ENCODE data around the gene KRT36.

The KRT36 gene

GRCh38 chr17:41521574-41522261 lies 32.0 kb upstream of the KRT36 start:
- DNase-seq (ENCODE audit: low read depth, low spot score) = no peak

DNA sequence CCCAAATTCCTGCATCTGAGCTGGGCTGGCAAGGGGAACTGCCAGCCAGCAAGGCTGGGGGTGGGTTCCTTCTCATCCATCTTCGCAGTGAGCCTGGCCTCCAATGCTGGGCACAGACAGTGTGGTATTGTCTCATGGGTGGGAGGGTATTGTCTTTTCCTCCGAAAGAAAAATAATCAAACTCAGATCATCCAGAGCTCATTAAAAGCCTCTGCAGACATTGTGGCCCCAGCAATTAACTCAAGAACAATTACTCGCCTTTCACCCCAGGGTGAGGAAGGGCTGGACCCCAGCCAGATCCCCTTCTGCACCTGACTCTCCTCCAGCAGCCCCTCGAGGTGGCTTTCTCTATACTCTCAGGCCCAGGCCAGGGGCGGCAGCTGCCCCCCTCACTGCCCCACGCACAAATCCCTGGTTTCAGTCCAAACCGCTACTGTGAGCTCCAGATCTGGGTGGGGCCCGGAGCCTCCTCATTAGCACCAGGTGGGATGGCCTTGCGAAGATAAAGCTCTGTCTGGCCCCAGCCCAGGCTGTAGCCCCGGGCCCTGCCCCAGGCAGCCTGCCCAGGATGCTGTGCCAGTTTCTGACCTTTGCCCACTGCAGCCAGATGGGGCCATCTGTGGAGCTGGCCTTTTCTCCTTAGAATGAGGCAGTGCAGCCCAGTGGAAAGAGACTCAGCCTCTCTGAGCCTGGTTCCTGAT lies 31.3 kb upstream of the KRT36 start:
- no peak for DNase-seq (ENCODE audit: low read depth, low spot score)

GRCh38 chr17:41519501-41520224 lies 30.0 kb upstream of the KRT36 start:
- DNase-seq (ENCODE audit: low read depth, low spot score) = no peak

GRCh38 chr17:41518789-41519449 lies 29.2 kb upstream of the KRT36 start, which contains the start of gene KRT15:
TSS of gene KRT15 (minus strand) at chr17:41518890. CDS start at chr17:41518827, 63 bp downstream.
- DNase-seq (ENCODE audit: low read depth, low spot score) = no peak

- DNase-seq (ENCODE audit: low read depth, low spot score) = no peak
These were observed 28.3 kb upstream of the KRT36 start for GRCh38 chr17:41518031-41518430.

- no peak for DNase-seq (ENCODE audit: low read depth, low spot score)
These were observed 27.1 kb upstream of the KRT36 start for GRCh38 chr17:41516830-41517283.

DNA sequence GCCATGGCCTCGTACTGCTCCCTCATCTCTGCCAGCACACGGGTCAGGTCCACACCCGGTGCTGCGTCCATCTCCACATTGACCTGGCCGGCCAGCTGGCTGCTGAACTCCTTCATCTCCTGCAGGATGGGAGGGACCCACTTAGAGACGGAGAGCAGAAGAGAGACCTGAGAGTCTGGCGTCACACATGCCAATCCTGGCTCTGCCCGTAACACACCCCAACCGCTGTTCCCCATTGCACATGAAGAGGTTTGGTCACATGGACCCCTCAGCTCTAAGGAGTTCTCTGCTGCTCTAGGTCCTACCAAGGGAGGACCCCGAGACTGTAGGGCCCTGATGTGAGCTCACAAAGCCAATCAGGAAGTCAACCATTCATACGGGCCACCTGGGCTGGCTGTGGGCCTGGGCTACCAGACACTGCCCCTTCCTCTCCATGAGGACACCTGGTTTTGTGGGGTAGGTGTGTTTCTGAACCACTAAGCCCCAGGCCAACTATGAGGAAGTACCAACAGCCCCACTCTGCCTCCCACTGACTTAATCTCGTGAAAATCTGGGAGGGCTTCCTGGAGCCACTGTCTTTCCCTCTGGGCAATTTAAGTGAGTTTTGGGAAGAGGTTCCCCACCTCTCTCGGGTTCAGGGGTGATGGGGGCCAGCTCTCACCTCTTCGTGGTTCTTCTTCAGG lies 26.6 kb upstream of the KRT36 start:
- no peak for DNase-seq (ENCODE audit: low read depth, low spot score)

GRCh38 chr17:41513168-41513547 lies 23.4 kb upstream of the KRT36 start:
- no peak for DNase-seq (ENCODE audit: low read depth, low spot score)

DNA sequence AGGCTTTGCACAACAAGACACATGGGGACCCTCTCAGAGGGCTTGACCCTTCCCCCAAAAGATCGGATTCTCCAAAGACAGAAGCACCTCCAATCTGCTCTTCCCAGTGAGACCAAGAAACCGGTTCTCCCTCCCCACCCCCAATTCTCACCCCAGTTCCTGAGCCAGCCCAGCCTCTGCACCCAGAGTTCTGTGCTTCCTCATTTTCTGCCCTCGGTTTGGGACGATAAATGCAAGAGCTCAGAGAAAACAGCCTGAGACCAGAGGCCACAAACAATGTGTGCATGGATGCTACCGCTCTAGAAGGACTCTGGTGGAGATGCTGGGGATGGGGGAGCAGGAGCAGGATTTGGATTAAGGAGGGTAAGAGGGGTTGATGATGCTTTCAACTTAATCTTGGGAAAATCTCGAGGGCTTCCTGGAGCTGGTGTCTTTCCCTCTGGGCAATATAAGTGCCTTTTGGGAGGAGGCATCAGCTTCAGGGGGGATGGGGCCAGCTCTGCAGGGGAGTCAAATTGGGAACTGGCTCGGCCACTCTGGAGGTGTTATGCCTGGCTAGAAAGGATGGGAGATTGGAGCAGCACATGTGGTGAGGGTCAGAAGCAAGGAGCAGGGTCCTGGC lies 22.9 kb upstream of the KRT36 start:
- no peak for DNase-seq (ENCODE audit: low read depth, low spot score)

DNA sequence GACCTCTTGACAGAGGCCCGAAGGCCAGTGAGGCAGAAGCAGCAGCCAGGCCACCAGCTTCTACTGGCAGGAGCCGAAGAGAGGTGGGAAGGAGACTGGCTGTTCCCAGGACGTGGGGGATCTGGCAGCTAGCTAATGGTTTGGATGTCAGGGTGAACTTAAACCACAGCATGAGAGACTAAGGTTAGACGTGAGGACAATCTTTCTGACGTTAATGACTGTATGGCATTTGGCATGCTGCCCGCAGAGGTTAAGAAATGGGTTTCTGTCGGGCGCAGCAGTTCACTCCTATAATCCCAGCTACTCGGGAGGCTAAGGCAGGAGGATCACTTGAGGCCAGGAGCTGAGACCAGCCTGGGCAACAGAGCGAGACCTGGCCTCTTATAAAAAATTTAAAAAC lies 22.0 kb upstream of the KRT36 start:
- DNase-seq (ENCODE audit: low read depth, low spot score) = no peak

GRCh38 chr17:41511116-41511515 lies 21.4 kb upstream of the KRT36 start:
- no peak for DNase-seq (ENCODE audit: low read depth, low spot score)

DNA sequence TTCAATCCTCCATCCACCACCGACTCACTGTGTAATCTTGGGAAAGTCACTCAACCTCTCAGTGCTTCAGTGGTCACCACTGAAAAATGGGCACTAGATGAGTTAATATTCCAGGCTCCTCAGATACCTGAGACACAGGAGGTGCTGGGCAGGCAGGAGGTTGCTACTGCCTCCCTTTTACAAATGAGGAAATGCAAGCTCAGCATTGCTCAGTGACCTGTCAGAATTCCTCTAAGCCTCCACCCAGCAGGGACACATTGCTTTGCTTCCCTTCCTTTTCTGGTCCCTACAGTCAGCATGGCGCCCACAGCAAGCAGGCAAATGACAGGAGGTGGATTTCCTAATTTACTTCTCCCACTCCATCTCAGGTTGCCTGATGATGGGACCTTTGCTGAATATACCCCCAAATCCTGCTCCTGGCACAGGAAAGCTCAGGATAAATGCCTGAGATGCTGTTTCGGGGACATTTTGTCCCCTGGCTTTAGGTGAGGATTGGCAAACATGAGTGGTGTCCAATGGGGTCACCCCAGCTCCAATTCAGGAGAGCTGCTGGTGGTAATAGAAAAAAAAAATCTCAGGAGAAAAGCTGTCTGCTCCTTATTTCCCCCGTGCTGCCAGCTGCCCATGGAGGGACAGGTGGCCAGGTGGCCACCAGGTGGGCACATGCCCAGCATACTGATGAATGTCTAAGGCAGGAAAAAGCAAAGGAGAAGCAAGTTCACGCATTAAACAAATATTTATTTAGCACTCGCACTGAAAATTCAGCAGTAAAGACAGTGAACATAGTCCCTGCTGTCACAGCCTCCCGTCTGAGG lies 20.7 kb upstream of the KRT36 start:
- no peak for DNase-seq (ENCODE audit: low read depth, low spot score)

DNA sequence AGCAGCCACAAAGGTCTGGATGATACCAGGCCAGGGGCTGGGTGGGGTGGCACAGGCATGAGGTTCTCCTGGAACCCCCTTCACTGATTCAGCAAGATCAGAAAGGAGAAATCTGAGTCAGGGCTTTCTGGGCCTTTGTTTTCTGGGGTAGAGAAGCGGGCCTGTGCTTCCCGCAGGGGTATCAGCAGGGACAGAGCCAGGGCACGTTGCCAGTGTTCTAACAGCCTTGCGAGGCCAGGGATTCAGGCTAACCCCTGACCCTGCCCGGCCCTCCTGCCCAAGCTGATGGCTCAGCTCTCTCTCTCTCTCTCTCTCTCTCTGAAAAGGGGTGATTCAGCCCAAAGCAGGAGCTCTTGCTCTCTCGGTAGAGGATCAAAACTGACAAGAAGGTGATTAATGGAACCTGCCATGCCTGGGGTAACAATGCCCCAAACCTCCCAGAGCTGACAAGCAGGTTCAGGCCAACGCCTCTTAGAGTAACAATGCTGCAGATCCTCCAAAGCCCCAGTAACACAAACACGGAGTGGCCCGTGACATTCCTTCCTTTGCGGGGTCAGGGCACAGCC lies 17.7 kb upstream of the KRT36 start:
- no peak for DNase-seq (ENCODE audit: low read depth, low spot score)

DNA sequence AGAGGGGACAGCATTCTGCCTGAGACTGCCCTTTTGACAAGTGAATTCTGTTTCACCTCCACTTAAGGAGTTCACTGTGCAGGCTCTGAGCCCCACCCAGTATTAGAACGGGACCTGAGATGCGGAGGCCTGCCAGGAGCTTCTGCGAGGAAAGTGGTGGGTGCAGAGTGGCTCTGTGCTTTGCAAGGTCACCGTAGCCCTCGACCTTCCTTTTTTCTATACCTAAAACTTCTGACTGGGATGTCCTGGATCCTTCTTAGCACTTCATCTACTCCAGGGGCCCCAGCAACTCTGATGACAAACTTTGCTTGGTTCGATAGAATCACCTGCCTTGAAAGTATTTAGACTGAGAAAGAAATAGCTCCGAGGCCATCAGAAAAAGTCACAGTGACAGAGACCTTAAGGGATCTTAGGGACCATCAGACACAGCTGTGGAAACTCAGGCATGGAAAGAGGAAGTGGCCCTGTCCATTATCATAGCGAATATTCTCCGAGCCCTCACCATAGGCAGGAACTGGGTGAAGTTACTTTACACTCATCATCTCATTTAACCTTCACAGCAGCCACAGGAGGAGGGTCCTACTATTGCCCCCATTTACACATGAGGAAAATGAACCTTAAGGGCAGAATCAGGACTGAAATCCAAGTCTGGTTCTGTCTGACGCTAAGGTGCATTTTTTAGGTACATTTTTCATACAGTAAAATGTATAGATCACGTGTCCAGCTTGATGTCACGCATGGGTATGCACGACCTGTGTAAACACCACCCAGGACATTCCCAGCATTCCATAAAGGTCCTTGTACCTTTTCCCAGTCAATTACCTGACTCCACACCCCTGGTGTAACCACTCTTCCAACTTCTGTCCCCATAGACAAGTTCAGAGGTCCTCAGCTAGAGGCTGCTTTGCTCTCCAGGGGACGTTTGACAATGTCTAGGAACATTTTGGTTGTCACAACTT lies 16.4 kb upstream of the KRT36 start:
- no peak for DNase-seq (ENCODE audit: low read depth, low spot score)

GRCh38 chr17:41505007-41505808 lies 15.5 kb upstream of the KRT36 start, which contains the start of gene KRT13:
TSS of gene KRT13 (minus strand) at chr17:41505612. CDS start at chr17:41505550, 62 bp downstream.
- DNase-seq (ENCODE audit: low read depth, low spot score) = no peak

- no peak for DNase-seq (ENCODE audit: low read depth, low spot score)
These were observed 14.7 kb upstream of the KRT36 start for GRCh38 chr17:41504246-41504977.

GRCh38 chr17:41503202-41503601 lies 13.5 kb upstream of the KRT36 start:
- no peak for DNase-seq (ENCODE audit: low read depth, low spot score)

Data from smooth muscle cell of the brain vasculature (primary cell).